Fibroblast of mammary gland (primary cell): ENCODE data around the gene MYO18B.

Source experiments
- DNase-seq: peaks from one replicate; pipeline ENCODE4 v3.0.0-alpha.2; 2010; ENCODE audit warnings: low read depth
- H3K4me3 ChIP-seq: 2 replicates; pipeline ENCODE4 v1.5.1; 2011; ENCODE audit warnings: low read depth, mild to moderate bottlenecking, low read length, moderate library complexity; ENCODE audit not compliant: control insufficient read depth
- CTCF ChIP-seq: conservative IDR thresholded peaks from 2 replicates; pipeline ENCODE4 v1.5.1; 2011; ENCODE audit warnings: low read depth, low read length, inconsistent platforms; ENCODE audit not compliant: control insufficient read depth, insufficient read depth

Gene MYO18B

GRCh38 chr22:25748140-25748539 is 6.2 kb downstream of the MYO18B start:
- no peak overlapping the region for H3K4me3 ChIP-seq
- no peak for TF ChIP-seq CTCF
- DNase-seq, result no peak

- H3K4me3 ChIP-seq, result no peak overlapping the region
- no peak for TF ChIP-seq CTCF
- no peak for DNase-seq
Observed at GRCh38 chr22:25748704-25749103, 6.7 kb downstream of the MYO18B start.

- TF ChIP-seq CTCF, result no peak
- DNase-seq, result no peak
- no peak overlapping the region for H3K4me3 ChIP-seq
Observed at GRCh38 chr22:25749420-25750169, 7.6 kb downstream of the MYO18B start.

- H3K4me3 ChIP-seq, result no peak overlapping the region
- TF ChIP-seq CTCF, result no peak
- peak; percentile 53 for DNase-seq
Observed at GRCh38 chr22:25750569-25751173, 8.7 kb downstream of the MYO18B start.

GRCh38 chr22:25751174-25751581 is 9.2 kb downstream of the MYO18B start:
- no peak for DNase-seq
- no peak for TF ChIP-seq CTCF
- no peak overlapping the region for H3K4me3 ChIP-seq

- no peak for TF ChIP-seq CTCF
- H3K4me3 ChIP-seq, result no peak overlapping the region
- no peak for DNase-seq
Observed at GRCh38 chr22:25752615-25753214, 10.7 kb downstream of the MYO18B start.

- TF ChIP-seq CTCF, result no peak
- no peak for DNase-seq
- H3K4me3 ChIP-seq, result no peak overlapping the region
Observed at GRCh38 chr22:25753252-25753651, 11.3 kb downstream of the MYO18B start.
